BE2C (cell line): ENCODE results near the gene SLC8A1.

Source experiments
- DNase-seq: peaks from one replicate; pipeline ENCODE4 v3.0.0-alpha.2; 2020
- H3K27me3 ChIP-seq: fragments of 250-450 bp; sonication (Bioruptor Pico); 2 replicates; pipeline ENCODE4 v1.5.1; 2020; ENCODE audit warnings: mild to moderate bottlenecking
- H3K36me3 ChIP-seq: fragments of 250-450 bp; sonication (Bioruptor Pico); 2 replicates; pipeline ENCODE4 v1.5.1; 2020; ENCODE audit warnings: mild to moderate bottlenecking
- H3K4me1 ChIP-seq: fragments of 250-450 bp; sonication (Bioruptor Pico); 2 replicates; pipeline ENCODE4 v1.5.1; 2020
- H3K4me3 ChIP-seq: 2 replicates; pipeline ENCODE4 v1.5.1; 2011; ENCODE audit warnings: low read depth, low read length
- H3K9me3 ChIP-seq: fragments of 250-450 bp; sonication (Bioruptor Pico); 2 replicates; pipeline ENCODE4 v1.5.1; 2020
- CTCF ChIP-seq: IDR thresholded peaks from 2 replicates; pipeline ENCODE4 v1.5.1; 2012; ENCODE audit warnings: mild to moderate bottlenecking, low read depth, low read length

Gene SLC8A1

GRCh38 chr2:40428439-40428838, 23.5 kb downstream of the SLC8A1 start:
- Histone ChIP-seq H3K36me3 (peaks cover 9% of the 10 kb centered on the region), H3K4me1 (peaks cover 42% of the 10 kb centered on the region), H3K4me3 (no peak overlapping the region), H3K27me3 (no peaks in the 10 kb centered on the region), H3K9me3 (no peaks in the 10 kb centered on the region)
- no peak for TF ChIP-seq CTCF
- DNase-seq: no peak

DNA sequence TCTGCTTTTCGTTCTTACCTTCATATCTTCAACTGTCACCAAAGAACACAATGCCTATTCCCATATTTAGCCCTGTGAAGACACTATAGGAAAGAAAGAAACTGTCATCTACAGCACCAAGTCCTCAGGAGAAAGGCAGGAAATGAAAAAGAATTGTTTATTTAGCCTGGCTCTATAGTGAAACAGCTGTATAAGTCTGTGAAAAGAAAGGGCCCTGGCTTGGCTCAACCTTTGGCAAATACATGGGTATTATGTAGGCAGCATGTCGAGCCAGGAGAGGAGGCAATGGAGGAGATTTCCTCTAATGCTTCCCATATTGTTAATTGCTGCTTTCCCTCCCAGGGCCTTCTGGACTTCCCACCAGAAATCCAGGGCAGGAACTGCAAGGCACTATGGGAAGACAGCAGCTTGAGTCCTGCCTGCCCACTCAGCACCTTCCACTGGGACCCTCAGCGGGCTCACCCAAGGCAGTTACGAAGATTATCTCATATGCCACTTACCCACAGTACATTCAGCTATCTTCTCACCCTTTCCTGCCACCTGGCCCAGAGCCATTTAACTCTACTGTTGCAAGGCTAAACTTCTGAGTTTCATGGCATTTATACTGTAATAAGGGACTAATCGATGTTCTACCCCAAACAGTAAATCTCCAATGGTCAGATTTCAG, 30.1 kb downstream of the SLC8A1 start:
- no peaks in the 10 kb centered on the region for H3K9me3 ChIP-seq
- DNase-seq: no peak
- no peak overlapping the region for H3K4me3 ChIP-seq
- no peak for TF ChIP-seq CTCF
- H3K27me3 ChIP-seq: no peaks in the 10 kb centered on the region
- H3K4me1 ChIP-seq: peaks cover 42% of the 10 kb centered on the region
- no peaks in the 10 kb centered on the region; the same call in 1 of the 2 replicates for H3K36me3 ChIP-seq

DNA sequence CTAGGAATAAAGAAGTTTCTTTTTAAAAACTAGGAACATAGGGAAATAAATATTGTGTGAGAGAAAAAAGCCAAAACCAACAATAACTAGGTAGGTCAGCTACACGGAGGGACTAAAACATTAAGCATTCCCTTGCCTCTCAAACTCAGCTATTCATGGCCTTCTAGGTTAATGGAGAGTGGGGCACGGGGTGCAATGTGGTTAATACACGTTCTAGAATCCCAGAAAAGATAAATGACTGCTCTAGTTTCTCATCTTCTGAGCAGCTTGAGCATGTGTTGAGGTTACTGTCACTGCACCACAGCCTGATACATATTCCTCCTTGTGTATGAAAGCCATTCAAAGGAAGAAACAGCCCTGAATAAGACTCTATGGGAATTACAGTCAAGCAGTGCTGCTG, 31.4 kb downstream of the SLC8A1 start:
- no peaks in the 10 kb centered on the region for H3K27me3 ChIP-seq
- no peak for DNase-seq

DNA sequence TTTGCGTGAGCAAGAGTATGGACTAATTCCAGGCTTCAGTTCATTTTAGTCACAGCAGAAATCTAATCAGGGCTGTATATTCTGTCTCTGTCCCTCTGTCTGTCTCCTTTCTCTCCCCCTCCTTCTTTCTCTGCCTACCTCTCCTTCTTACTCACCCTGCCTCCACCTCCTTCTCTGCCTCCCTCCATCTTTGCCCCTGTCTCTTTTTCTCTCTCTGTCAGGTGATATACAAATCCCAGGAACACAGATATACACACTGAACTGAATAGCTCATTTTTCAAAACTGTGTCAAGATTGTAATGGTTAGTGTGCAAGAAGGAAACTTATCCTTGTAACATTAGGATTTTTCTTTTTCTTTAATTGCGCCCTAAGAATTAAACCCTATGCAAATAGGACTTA, 32.5 kb downstream of the SLC8A1 start:
- Histone ChIP-seq H3K4me3 (no peak overlapping the region), H3K4me1 (peaks cover 42% of the 10 kb centered on the region), H3K27me3 (no peaks in the 10 kb centered on the region), H3K9me3 (no peaks in the 10 kb centered on the region), H3K36me3 (no peaks in the 10 kb centered on the region; the same call in 1 of the 2 replicates)
- TF ChIP-seq CTCF: no peak
- no peak for DNase-seq

More for the DNA sequence above, 31.4 kb downstream of the SLC8A1 start:
- Histone ChIP-seq H3K9me3 (no peaks in the 10 kb centered on the region), H3K36me3 (no peaks in the 10 kb centered on the region; the same call in 1 of the 2 replicates), H3K4me1 (peaks cover 44% of the 10 kb centered on the region), H3K4me3 (no peak overlapping the region)
- TF ChIP-seq CTCF: no peak

GRCh38 chr2:40418614-40419363, 33.1 kb downstream of the SLC8A1 start:
- TF ChIP-seq CTCF: no peak
- Histone ChIP-seq H3K27me3 (no peaks in the 10 kb centered on the region), H3K4me1 (peaks cover 39% of the 10 kb centered on the region), H3K4me3 (no peak overlapping the region), H3K9me3 (no peaks in the 10 kb centered on the region), H3K36me3 (no peaks in the 10 kb centered on the region; the same call in 1 of the 2 replicates)
- DNase-seq: peak; percentile 50

DNA sequence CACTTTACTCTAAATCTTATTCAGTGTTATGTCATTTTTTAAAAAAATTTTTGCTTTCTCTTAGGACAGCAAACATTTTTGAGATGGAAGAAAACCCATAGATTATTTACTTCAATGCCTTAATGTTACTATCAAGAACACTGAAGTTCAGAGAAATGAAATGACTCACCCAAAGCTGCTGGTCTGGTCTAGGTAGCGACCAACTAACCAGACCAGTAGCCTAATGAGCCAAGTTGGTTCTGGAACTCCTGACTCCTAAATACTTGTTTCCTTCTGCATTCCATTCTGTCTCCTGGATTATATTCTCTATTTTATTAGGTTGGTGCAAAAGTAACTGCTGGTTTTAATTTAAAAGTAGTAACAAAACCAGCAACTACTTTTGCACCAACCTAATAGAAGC, 35.4 kb downstream of the SLC8A1 start:
- no peaks in the 10 kb centered on the region for H3K27me3 ChIP-seq
- H3K4me1 ChIP-seq: peaks cover 32% of the 10 kb centered on the region
- no peak for TF ChIP-seq CTCF
- H3K9me3 ChIP-seq: no peaks in the 10 kb centered on the region
- no peak for DNase-seq
- no peaks in the 10 kb centered on the region for H3K36me3 ChIP-seq
- H3K4me3 ChIP-seq: no peak overlapping the region
